T-helper 17 cell (primary cell): ENCODE data around the gene PEX11B. TPM values are rescaled to one million over a fixed set of nuclear protein-coding genes. Genes with fewer than 3 reads are reported as not detected.

Experiments used
- ATAC-seq: fragments of 150-1000 bp; cut with Tn5 transposase; 2 replicates; pipeline ENCODE4 v1.10.0; 2021; ENCODE audit warnings: mild to moderate bottlenecking, moderate library complexity
- DNase-seq, 3 donors: peaks; one replicate each; pipeline versions ENCODE4 v3.0.0 to v3.0.0-alpha.2; 2020 to 2021
- H3K9me3 ChIP-seq: one replicate; pipeline ENCODE4 v1.7.0; 2013; ENCODE audit warnings: low read length, mild to moderate bottlenecking; ENCODE audit not compliant: control insufficient read depth, poor library complexity, severe bottlenecking
- H3K27ac Mint-ChIP-seq: one replicate; pipeline ENCODE4 v1.8.0; 2022; ENCODE audit warnings: mild to moderate bottlenecking, moderate library complexity, mixed read lengths
- H3K27me3 Mint-ChIP-seq: one replicate; pipeline ENCODE4 v1.8.0; 2022; ENCODE audit warnings: mixed read lengths
- H3K36me3 Mint-ChIP-seq: one replicate; pipeline ENCODE4 v1.8.0; 2022; ENCODE audit warnings: low read depth, mixed read lengths
- H3K4me1 Mint-ChIP-seq: one replicate; pipeline ENCODE4 v1.8.0; 2022; ENCODE audit warnings: mild to moderate bottlenecking, mixed read lengths
- H3K4me3 Mint-ChIP-seq: one replicate; pipeline ENCODE4 v1.8.0; 2022; ENCODE audit warnings: mild to moderate bottlenecking, moderate library complexity, mixed read lengths
- total RNA-seq, 4 donors: library from RNA in 2 of 4; stranded (reverse) in 2 of 4; gene quantifications; one replicate each; pipeline ENCODE4 v1.2.3 and lab custom pipeline; 2022 to 2026

The PEX11B gene
- total RNA-seq, 2 donors from 2014 or later, result 15.7 TPM

DNA sequence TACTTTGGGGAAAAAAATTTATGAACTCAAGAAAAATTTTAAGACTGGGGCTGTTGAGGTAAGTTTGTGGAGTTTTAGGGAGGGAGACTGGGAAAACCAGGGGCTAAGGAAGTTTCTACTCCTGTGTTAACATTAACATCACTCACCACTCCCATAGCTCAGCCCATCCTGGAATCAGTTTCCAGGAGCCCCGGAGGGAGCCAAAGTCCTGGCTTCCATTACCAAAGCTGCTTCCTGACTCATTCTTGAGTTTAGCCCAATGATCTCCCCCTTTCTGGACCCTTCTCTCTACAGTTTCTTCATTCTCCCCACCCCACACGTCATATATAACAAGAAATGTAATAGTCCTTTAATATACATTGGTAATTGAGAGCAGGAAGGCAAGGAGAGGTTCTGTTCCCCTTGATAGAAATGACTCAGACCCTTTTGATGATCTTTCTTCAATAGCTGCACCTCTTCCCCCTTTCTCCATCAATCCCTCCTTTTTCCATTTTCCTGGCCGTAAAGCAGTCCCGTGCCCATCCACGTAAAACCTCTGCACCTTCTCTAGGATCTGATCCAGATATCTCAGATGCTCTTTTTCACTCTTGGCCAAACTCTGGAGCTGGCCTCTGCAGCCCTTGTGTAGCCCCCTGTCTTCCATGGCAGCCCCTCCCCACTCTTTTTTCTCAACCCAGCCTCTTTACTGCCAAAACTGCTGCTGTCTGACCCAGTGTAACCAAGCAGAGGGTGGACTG is 55.1 kb downstream of the PEX11B start:
- no peak for DNase-seq
- Mint-ChIP-seq H3K27ac (no peak overlapping the region), H3K4me3 (no peak overlapping the region), H3K27me3 (peaks cover 6% of the 10 kb centered on the region), H3K4me1 (peaks cover 11% of the 10 kb centered on the region), H3K36me3 (no peaks in the 10 kb centered on the region)
- H3K9me3 ChIP-seq, result no peaks in the 10 kb centered on the region
- ATAC-seq, result no peak

Other genes with a start within 250 kb of the PEX11B start
- gene PDZK1, start 211.3 kb downstream of the PEX11B start, total RNA-seq, result under 1 TPM in 1 of 2 donors, not detected in 1; 0.55 TPM
- gene CD160, start 199.2 kb downstream of the PEX11B start, total RNA-seq, result under 1 TPM in 1 of 2 donors, not detected in 1; 0.20 TPM
- 10 to 100 TPM; 14.0 to 16.6 TPM for gene RNF115, start 94.6 kb downstream of the PEX11B start, total RNA-seq
- 10 to 100 TPM; 19.3 to 25.1 TPM for gene POLR3C, start 94.5 kb downstream of the PEX11B start, total RNA-seq
- gene NUDT17, start 73.1 kb downstream of the PEX11B start, total RNA-seq, result 1 to 10 TPM; 2.1 to 2.2 TPM
- 10 to 100 TPM; 19.0 to 20.0 TPM for gene PIAS3, start 59.6 kb downstream of the PEX11B start, total RNA-seq
- not detected for gene ANKRD35, start 32.9 kb downstream of the PEX11B start, total RNA-seq
- 1 to 10 TPM in 1 of 2 donors, under 1 TPM in 1; 0.70 to 1.3 TPM for gene ITGA10, start 8.7 kb downstream of the PEX11B start, total RNA-seq
- gene RBM8A, start 8.8 kb upstream of the PEX11B start, total RNA-seq, result 100 to 1,000 TPM; 126 to 130 TPM
- 10 to 100 TPM; 36.6 to 44.1 TPM for gene LIX1L, start 39.3 kb upstream of the PEX11B start, total RNA-seq
- gene ANKRD34A, start 45.9 kb upstream of the PEX11B start, total RNA-seq, result 1 to 10 TPM in 1 of 2 donors, under 1 TPM in 1; 0.70 to 1.7 TPM
- 10 to 100 TPM; 22.2 to 24.1 TPM for gene POLR3GL, start 46.0 kb upstream of the PEX11B start, total RNA-seq
- 100 to 1,000 TPM; 567 to 927 TPM for gene TXNIP, start 77.9 kb upstream of the PEX11B start, total RNA-seq
- gene HJV, start 103.0 kb upstream of the PEX11B start, total RNA-seq, result not detected
- 1 to 10 TPM; 3.8 to 5.6 TPM for gene NBPF10, start 226.1 kb upstream of the PEX11B start, total RNA-seq